Measurements from ENCODE around the gene CRYGS. TPM values are rescaled to one million over a fixed set of nuclear protein-coding genes. Genes with fewer than 3 reads are reported as not detected.

The CRYGS gene
- total and polyA plus RNA-seq, 9 of the 15 experiments (the other 6 are each of a cell fraction or from before 2014, with no cell fraction given) = 1.5 to 3.8 (median 2.0) TPM

DNA sequence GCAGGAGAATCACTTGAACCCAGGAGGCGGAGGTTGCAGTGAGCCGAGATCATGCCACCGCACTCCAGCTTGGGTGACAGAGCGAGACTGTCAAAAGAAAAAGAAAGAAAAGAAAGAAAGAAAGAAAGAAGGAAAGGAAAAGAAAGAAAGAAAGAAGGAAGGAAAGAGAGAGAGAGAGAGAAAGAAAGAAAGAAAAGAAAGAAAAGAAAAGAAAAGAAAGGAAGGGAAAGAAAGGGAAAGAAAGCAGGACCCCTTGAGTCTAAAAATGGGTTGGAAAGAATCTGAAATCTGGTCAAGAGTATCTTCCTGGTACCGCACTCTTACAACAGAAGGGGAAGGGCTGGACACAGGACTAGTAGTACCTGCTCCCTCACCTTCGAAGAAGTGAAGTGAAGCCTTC is 19.6 kb downstream of the CRYGS start:
- in situ Hi-C loops (cut with MboI) = no loop called here
- no peak overlapping the region for H2AFZ ChIP-seq (ENCODE audit: low read depth, low read length)
- H3K79me2 ChIP-seq (ENCODE audit: control insufficient read depth, insufficient read depth, low read length) = no peaks in the 10 kb centered on the region

DNA sequence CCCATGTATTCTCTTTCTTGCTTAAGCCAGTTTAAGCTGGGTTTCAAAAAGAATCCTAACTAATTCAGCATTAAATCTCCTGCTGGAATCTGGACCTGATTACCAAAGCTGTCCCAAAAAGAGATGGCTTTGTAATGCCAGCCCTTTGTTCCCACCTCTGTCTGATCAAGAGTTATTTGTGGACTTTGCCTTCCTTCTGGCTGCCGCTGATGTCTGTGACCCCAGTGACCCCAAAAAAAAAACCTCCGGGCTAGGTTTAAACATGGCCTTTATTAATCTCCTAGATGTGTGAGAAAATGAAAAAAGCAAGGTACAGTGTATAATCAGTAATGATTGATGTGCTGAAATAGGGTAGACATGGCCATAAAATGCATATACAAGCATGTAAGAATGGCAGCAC is 20.7 kb downstream of the CRYGS start:
- ATAC-seq (no peak), FAIRE-seq (no peak), DNase-seq (ENCODE audit: extremely low read depth in 1 of 4, low spot score in 3 of 4) (no peak)
- CTCF ChIA-PET (ENCODE audit: low intra/inter-chr PET ratio) = no interaction called here
- no peak overlapping the region for H2AFZ ChIP-seq (ENCODE audit: low read depth, low read length)
- no peak overlapping the region for H3K27ac ChIP-seq (ENCODE audit: extremely low read depth, low read depth, low read length)
- H3K36me3 ChIP-seq (ENCODE audit: control insufficient read depth, insufficient read depth, low read length) = no peaks in the 10 kb centered on the region
- no peaks in the 10 kb centered on the region for H3K4me1 ChIP-seq (replicated peaks in 1 of 2; ENCODE audit: control insufficient read depth in 2 of 2, insufficient read depth in 2 of 2, low read length in 2 of 2)
- H4K20me1 ChIP-seq (replicated peaks; ENCODE audit: control insufficient read depth, insufficient read depth, low read length) = no peaks in the 10 kb centered on the region
- WGBS (ENCODE audit: insufficient coverage, low coverage, missing lambda C conversion rate) = 4% methylated on average over 2 of the region's 2 CpGs
- POLR2A ChIA-PET = no interaction called here
- no peaks in the 10 kb centered on the region for H3K79me2 ChIP-seq (ENCODE audit: control insufficient read depth, insufficient read depth, low read length)
- peaks cover 9 to 33% of the 10 kb centered on the region in 2 experiments; a peak in 4 of 5 replicates for H3K27me3 ChIP-seq (ENCODE audit: control insufficient read depth in 2 of 2, insufficient read depth in 2 of 2, low read length in 2 of 2)
- H3K9ac ChIP-seq (ENCODE audit: insufficient read depth in 1 of 2, low read depth in 2 of 2, low read length in 2 of 2) = no peak overlapping the region
- H3K4me2 ChIP-seq (ENCODE audit: insufficient read depth, low read length) = no peak overlapping the region
- H3K4me3 ChIP-seq = no peak overlapping the region
- no peaks in the 10 kb centered on the region for H3K9me1 ChIP-seq (ENCODE audit: control insufficient read depth, insufficient read depth, low read length)
- in situ Hi-C loops (cut with MboI) (no loop called here), intact Hi-C loops (cut with micrococcal nuclease) (no loop called here)
- no peaks in the 10 kb centered on the region for H3K9me3 ChIP-seq (replicated peaks; ENCODE audit: control insufficient read depth, insufficient read depth, low read depth, low read length)
- no TSS peak for BruUV-seq (replicated peaks)
- TF ChIP-seq EZH2 (IDR thresholded peaks at IDR 0.05; ENCODE audit: borderline replicate concordance, low read depth, low read length) (no peak), ZNF764 (CRISPR knock-in tag; IDR thresholded peaks at IDR 0.05; ENCODE audit: low read depth) (no peak), MAZ (CRISPR knock-in tag; conservative IDR thresholded peaks at IDR 0.05 in 1 of 2, IDR thresholded peaks at IDR 0.05 in 1 of 2) (no peak), TGIF2 (CRISPR knock-in tag; IDR thresholded peaks at IDR 0.05) (no peak), RFX7 (CRISPR knock-in tag; IDR thresholded peaks at IDR 0.05) (no peak)
- TF ChIP-seq, protein P1, sequence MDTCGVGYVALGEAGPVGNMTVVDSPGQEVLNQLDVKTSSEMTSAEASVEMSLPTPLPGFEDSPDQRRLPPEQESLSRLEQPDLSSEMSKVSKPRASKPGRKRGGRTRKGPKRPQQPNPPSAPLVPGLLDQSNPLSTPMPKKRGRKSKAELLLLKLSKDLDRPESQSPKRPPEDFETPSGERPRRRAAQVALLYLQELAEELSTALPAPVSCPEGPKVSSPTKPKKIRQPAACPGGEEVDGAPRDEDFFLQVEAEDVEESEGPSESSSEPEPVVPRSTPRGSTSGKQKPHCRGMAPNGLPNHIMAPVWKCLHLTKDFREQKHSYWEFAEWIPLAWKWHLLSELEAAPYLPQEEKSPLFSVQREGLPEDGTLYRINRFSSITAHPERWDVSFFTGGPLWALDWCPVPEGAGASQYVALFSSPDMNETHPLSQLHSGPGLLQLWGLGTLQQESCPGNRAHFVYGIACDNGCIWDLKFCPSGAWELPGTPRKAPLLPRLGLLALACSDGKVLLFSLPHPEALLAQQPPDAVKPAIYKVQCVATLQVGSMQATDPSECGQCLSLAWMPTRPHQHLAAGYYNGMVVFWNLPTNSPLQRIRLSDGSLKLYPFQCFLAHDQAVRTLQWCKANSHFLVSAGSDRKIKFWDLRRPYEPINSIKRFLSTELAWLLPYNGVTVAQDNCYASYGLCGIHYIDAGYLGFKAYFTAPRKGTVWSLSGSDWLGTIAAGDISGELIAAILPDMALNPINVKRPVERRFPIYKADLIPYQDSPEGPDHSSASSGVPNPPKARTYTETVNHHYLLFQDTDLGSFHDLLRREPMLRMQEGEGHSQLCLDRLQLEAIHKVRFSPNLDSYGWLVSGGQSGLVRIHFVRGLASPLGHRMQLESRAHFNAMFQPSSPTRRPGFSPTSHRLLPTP (IDR thresholded peaks at IDR 0.05; ENCODE audit: borderline replicate concordance, extremely low read depth, insufficient read length) = no peak
- TF ChIP-seq, protein P2, sequence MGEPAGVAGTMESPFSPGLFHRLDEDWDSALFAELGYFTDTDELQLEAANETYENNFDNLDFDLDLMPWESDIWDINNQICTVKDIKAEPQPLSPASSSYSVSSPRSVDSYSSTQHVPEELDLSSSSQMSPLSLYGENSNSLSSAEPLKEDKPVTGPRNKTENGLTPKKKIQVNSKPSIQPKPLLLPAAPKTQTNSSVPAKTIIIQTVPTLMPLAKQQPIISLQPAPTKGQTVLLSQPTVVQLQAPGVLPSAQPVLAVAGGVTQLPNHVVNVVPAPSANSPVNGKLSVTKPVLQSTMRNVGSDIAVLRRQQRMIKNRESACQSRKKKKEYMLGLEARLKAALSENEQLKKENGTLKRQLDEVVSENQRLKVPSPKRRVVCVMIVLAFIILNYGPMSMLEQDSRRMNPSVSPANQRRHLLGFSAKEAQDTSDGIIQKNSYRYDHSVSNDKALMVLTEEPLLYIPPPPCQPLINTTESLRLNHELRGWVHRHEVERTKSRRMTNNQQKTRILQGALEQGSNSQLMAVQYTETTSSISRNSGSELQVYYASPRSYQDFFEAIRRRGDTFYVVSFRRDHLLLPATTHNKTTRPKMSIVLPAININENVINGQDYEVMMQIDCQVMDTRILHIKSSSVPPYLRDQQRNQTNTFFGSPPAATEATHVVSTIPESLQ (CRISPR knock-in tag; IDR thresholded peaks at IDR 0.05) = no peak

More for the DNA sequence above, 19.6 kb downstream of the CRYGS start:
- TF ChIP-seq SIRT6 (IDR thresholded peaks at IDR 0.05; ENCODE audit: low read depth, low read length) = no peak
- TF ChIP-seq, protein P3, sequence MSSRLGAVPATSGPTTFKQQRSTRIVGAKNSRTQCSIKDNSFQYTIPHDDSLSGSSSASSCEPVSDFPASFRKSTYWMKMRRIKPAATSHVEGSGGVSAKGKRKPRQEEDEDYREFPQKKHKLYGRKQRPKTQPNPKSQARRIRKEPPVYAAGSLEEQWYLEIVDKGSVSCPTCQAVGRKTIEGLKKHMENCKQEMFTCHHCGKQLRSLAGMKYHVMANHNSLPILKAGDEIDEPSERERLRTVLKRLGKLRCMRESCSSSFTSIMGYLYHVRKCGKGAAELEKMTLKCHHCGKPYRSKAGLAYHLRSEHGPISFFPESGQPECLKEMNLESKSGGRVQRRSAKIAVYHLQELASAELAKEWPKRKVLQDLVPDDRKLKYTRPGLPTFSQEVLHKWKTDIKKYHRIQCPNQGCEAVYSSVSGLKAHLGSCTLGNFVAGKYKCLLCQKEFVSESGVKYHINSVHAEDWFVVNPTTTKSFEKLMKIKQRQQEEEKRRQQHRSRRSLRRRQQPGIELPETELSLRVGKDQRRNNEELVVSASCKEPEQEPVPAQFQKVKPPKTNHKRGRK (tag; IDR thresholded peaks at IDR 0.05) = peak; percentile 76
- no peak overlapping the region for H3K4me2 ChIP-seq (ENCODE audit: insufficient read depth, low read length)
- H3K36me3 ChIP-seq (ENCODE audit: control insufficient read depth, insufficient read depth, low read length) = no peaks in the 10 kb centered on the region
- no peak overlapping the region for H3K27ac ChIP-seq (ENCODE audit: extremely low read depth, low read depth, low read length)
- no peaks in the 10 kb centered on the region for H3K9me1 ChIP-seq (ENCODE audit: control insufficient read depth, insufficient read depth, low read length)
- no peaks in the 10 kb centered on the region for H3K4me1 ChIP-seq (replicated peaks in 1 of 2; ENCODE audit: control insufficient read depth in 2 of 2, insufficient read depth in 2 of 2, low read length in 2 of 2)
- no peak overlapping the region for H3K4me3 ChIP-seq
- CTCF ChIA-PET (ENCODE audit: low intra/inter-chr PET ratio) = no interaction called here
- WGBS (ENCODE audit: insufficient coverage, low coverage, missing lambda C conversion rate) = 18% methylated on average over 3 of the region's 6 CpGs
- no peaks in the 10 kb centered on the region for H4K20me1 ChIP-seq (replicated peaks; ENCODE audit: control insufficient read depth, insufficient read depth, low read length)
- H3K27me3 ChIP-seq (ENCODE audit: control insufficient read depth in 2 of 2, insufficient read depth in 2 of 2, low read length in 2 of 2) = peaks cover 6 to 31% of the 10 kb centered on the region in 2 experiments; a peak in 3 of 5 replicates
- FAIRE-seq (no peak), ATAC-seq (no peak), DNase-seq (ENCODE audit: extremely low read depth in 1 of 4, low spot score in 3 of 4) (no peak)
- intact Hi-C loops (cut with micrococcal nuclease) = no loop called here
- BruUV-seq (replicated peaks) = no TSS peak
- no peaks in the 10 kb centered on the region for H3K9me3 ChIP-seq (replicated peaks; ENCODE audit: control insufficient read depth, insufficient read depth, low read depth, low read length)
- no peak overlapping the region for H3K9ac ChIP-seq (ENCODE audit: insufficient read depth in 1 of 2, low read depth in 2 of 2, low read length in 2 of 2)
- POLR2A ChIA-PET = no interaction called here
